ENCODE data around the gene FGL2.
"Not testable (repeated sequence)": the region's sequence is repeated elsewhere in the genome, so short reads cannot be mapped to it uniquely, and the experiment has no call there.

The FGL2 gene

DNA sequence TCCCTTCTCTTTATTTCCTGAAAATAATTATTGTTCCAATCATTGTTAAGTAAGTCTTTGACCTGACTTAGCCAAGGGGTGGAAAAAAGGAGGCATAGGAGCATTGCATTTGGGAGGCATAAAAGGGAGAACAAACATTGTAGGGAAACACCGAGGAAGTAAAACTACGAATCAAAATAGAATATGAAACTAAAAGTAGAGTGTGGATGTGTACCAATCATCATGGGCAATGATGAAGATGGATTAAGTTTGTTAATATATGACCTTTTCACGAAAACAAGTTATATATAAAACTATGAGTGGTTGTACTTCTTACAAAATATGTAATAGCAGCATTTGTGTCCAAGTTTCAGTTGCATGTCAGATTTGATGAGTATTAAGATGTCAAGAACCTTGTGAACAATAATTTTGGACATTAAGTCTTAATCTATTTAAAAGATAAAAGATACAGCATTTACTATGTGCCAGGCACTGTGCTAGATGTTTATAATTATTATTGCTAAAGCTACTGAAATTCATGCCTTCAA lies 24.3 kb downstream of the FGL2 start:
- not testable (repeated sequence) for H3K27me3 ChIP-seq (ENCODE audit: control insufficient read depth, insufficient read depth, low read length); H3K27ac ChIP-seq (ENCODE audit: low read depth, low read length); H3K36me3 ChIP-seq (ENCODE audit: control insufficient read depth, insufficient read depth, low read length); H3K4me1 ChIP-seq (ENCODE audit: control insufficient read depth, insufficient read depth, low read length); H3K9ac ChIP-seq (ENCODE audit: low read length); H3K4me3 ChIP-seq (ENCODE audit: low read length)

DNA sequence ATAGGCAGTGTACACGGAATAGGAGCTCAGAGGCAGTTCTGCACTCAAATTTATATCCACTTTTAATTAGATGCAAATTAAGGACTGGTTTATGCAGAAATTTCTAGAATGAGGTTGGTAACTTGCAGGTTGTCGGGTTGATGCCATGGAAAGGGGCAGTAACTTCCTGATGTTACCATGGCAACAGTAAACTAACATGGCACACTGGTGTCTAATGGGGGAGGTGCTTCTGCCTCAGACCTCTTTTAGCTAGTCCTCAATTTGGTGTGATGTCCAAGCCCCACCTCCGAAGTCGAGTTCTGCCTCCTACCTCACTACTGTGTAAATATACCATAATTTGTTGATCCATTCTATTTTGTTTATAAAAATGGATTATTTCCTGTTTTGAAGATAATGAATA lies 25.2 kb downstream of the FGL2 start:
- not testable (repeated sequence) for H3K27me3 ChIP-seq (ENCODE audit: control insufficient read depth, insufficient read depth, low read length); H3K27ac ChIP-seq (ENCODE audit: low read depth, low read length); H3K36me3 ChIP-seq (ENCODE audit: control insufficient read depth, insufficient read depth, low read length); H3K9ac ChIP-seq (ENCODE audit: low read length); H3K4me1 ChIP-seq (ENCODE audit: control insufficient read depth, insufficient read depth, low read length); H3K4me3 ChIP-seq (ENCODE audit: low read length)

DNA sequence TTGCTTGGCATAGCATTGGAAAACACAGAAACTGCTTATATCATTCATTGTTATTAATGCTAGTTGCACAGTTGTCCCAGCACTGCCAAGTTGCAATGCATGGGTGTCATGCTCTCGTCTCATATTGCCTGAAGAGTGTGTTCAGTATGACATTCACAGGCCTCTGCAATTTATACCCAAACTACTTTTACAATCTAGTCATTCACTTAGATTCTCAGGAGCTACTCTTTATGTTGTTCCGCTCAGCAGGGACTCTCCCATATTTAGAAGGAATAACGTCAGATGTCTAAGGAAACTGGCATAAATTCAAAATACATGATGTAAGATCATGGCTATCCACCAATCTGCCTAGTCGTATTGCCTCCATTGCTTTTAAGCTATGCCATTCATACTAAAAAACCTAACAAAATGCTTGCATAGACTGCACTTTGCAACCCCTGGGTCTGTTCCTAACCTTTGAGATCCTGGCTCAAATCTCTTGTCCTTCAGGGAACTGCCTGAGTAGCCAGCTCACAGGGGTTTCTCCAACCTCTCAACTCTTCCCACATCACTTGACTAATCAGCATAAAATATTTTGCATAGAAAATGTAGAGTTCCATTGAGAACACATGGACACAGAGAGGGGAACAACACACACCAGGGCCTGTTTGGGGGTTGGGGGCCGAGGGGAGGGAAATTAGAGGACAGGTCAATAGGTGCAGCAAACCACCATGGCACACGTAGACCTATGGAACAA lies 27.0 kb downstream of the FGL2 start:
- not testable (repeated sequence) for H3K36me3 ChIP-seq (ENCODE audit: control insufficient read depth, insufficient read depth, low read length); H3K27me3 ChIP-seq (ENCODE audit: control insufficient read depth, insufficient read depth, low read length); H3K27ac ChIP-seq (ENCODE audit: low read depth, low read length)

DNA sequence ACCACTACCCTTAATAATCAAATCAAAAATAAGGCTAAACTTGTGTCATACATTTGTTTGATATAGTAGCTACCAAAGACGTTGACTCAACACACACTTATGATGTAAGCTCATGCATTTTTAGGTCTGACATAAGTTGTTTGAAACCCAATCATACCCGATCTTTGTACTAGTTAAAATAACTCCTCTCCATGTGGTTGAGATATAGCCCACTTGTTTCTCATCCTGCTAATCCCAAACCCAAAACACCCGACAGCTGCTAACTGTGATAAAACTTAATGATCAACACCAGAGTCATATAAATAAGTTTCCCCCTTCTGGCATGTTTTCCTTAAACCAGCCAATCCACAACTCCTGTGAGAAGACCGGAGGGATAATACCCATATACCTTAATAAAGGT lies 28.5 kb downstream of the FGL2 start:
- not testable (repeated sequence) for H3K9ac ChIP-seq (ENCODE audit: low read length); H3K4me1 ChIP-seq (ENCODE audit: control insufficient read depth, insufficient read depth, low read length); H3K27ac ChIP-seq (ENCODE audit: low read depth, low read length); H3K27me3 ChIP-seq (ENCODE audit: control insufficient read depth, insufficient read depth, low read length); H3K36me3 ChIP-seq (ENCODE audit: control insufficient read depth, insufficient read depth, low read length); H3K4me3 ChIP-seq (ENCODE audit: low read length)

More for the DNA sequence above, 27.0 kb downstream of the FGL2 start:
- H3K4me3 ChIP-seq (ENCODE audit: low read length); H3K4me1 ChIP-seq (ENCODE audit: control insufficient read depth, insufficient read depth, low read length); H3K9ac ChIP-seq (ENCODE audit: low read length): not testable (repeated sequence)

DNA sequence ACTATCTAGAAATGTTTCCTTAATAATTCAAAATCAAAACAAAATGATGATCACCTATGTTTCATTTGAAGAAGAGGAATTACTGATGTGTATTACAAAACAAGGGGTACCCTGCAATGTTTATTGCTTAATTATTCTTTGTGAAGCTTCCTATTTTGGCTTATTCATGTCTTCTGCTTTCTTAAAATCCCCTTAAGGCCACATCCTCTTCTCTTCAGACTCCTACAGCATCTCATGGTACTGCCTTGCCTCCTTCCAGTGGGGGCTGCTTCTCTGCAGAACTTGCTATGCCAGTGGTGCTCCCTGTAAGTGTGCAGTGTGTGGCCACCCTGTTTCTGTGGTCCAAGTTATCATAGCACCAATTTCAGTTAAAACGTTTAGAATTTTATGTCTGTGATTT lies 42.2 kb downstream of the FGL2 start:
- Histone ChIP-seq H3K27me3 (ENCODE audit: control insufficient read depth, insufficient read depth, low read length) (no peaks in the 10 kb centered on the region), H3K27ac (ENCODE audit: low read depth, low read length) (no peak overlapping the region), H3K4me1 (ENCODE audit: control insufficient read depth, insufficient read depth, low read length) (peaks cover 3% of the 10 kb centered on the region), H3K9ac (ENCODE audit: low read length) (no peak overlapping the region), H3K36me3 (ENCODE audit: control insufficient read depth, insufficient read depth, low read length) (no peaks in the 10 kb centered on the region), H3K4me3 (ENCODE audit: low read length) (no peak overlapping the region)

DNA sequence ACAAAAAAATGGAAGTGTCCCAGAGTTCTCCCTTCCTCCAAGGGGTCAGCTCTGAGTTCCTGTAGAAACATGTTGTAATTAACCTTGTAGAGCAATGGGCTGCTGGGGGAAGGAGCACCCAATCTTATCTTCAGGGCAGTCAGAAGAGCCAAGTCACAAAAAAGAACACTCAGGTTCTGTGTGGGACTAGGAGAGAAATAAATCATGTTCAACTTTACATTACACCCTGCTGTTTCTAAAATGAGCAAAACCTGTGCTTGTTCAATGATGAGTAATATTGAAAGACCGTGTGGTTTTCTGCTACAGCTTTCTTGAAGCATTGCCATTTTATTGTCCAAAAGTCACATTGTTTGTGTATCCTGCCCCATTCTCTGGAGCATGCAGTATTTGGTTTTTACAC lies 42.6 kb downstream of the FGL2 start:
- not testable (repeated sequence) for H3K36me3 ChIP-seq (ENCODE audit: control insufficient read depth, insufficient read depth, low read length); H3K27ac ChIP-seq (ENCODE audit: low read depth, low read length); H3K9ac ChIP-seq (ENCODE audit: low read length); H3K4me1 ChIP-seq (ENCODE audit: control insufficient read depth, insufficient read depth, low read length); H3K27me3 ChIP-seq (ENCODE audit: control insufficient read depth, insufficient read depth, low read length); H3K4me3 ChIP-seq (ENCODE audit: low read length)

DNA sequence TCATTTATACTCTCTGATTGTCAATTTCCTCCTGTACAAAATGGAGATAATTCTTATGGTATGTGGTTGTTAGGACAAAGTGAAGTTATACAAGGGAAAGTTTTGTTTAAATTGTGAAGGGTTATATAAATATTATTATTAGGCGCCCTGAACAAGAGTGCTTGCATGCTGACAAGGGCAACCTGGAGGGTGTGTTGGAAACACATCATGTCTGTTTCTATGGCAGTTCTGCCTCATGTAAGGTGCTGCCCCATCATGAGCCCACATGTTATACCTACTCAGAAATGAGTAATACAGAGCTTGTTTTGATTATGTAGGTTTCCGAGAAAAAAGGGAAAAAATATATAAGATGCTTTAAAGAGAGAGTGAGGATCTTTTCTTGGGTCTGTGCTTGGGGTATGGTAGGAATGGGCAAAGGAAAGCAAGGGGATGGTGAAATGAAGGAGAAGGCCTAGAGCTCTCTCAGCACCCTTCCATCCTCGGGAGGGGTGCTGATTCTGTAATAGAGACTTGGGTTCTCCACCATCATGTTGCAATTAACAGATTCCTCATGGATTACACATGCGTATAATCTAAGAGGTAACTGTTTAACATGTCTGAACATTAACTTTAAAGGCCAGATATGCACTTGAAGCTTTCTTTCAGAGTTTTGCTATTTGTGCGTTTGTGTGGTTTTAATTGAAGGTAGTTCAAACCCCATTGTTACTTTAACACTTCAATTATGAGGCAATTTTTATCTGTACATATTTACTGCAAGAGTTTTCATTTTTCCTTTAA lies 43.8 kb downstream of the FGL2 start:
- H3K9ac ChIP-seq (ENCODE audit: low read length); H3K27me3 ChIP-seq (ENCODE audit: control insufficient read depth, insufficient read depth, low read length); H3K27ac ChIP-seq (ENCODE audit: low read depth, low read length); H3K4me1 ChIP-seq (ENCODE audit: control insufficient read depth, insufficient read depth, low read length); H3K4me3 ChIP-seq (ENCODE audit: low read length); H3K36me3 ChIP-seq (ENCODE audit: control insufficient read depth, insufficient read depth, low read length): not testable (repeated sequence)

DNA sequence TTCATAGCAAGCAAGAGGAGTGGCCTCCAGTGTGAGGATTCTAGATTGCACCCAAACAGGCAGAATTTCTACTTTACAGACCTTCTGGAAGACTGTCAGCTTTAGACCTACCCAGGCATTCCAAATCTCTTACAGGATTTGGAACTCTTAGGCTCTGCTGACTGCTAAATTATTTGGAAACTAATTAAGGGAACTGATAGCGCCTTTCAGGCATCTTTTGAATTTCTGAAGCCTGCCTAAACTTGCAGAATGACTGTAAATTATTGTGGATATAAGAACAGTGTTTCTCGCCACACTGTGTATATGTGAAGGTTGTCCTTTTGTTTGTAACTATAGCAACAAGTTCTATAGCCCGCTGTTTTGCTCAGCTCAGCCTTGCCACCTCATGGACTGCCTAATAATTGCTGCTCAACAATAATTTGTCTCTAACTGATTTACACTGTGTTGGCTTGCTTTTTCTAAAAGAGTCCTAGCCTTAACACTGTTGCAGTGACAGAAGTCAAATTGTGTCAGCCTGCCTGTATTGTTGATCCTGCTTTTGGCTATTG lies 44.6 kb downstream of the FGL2 start:
- not testable (repeated sequence) for H3K4me3 ChIP-seq (ENCODE audit: low read length); H3K36me3 ChIP-seq (ENCODE audit: control insufficient read depth, insufficient read depth, low read length); H3K9ac ChIP-seq (ENCODE audit: low read length); H3K27me3 ChIP-seq (ENCODE audit: control insufficient read depth, insufficient read depth, low read length); H3K27ac ChIP-seq (ENCODE audit: low read depth, low read length); H3K4me1 ChIP-seq (ENCODE audit: control insufficient read depth, insufficient read depth, low read length)

DNA sequence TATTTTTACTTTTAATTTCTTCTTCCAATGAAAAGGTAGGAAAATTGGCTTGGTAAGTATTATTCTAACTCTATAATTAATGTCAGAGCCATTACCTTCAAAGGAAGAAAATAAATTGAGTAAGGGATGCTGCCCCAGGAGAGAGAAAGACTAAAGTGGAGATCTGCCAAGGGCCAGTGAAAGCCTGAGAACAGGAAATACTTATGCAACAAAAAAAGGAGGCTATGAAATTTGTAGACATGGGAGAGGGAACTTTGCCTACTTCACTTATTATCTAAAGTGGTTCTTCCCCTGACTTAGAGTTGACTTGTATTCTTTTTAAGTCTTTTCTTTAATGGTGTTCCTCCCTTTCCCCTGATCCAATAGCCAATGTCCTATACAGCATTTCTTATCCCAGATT lies 47.4 kb downstream of the FGL2 start:
- H3K36me3 ChIP-seq (ENCODE audit: control insufficient read depth, insufficient read depth, low read length); H3K9ac ChIP-seq (ENCODE audit: low read length); H3K27ac ChIP-seq (ENCODE audit: low read depth, low read length); H3K4me3 ChIP-seq (ENCODE audit: low read length); H3K27me3 ChIP-seq (ENCODE audit: control insufficient read depth, insufficient read depth, low read length); H3K4me1 ChIP-seq (ENCODE audit: control insufficient read depth, insufficient read depth, low read length): not testable (repeated sequence)
